GM21515 (cell line): ENCODE measurements around the gene ZNF354B.
"Not testable (repeated sequence)": the region's sequence is repeated elsewhere in the genome, so short reads cannot be mapped to it uniquely, and the experiment has no call there.

ENCODE experiments used
- ATAC-seq: cut with Tn5 transposase; IDR thresholded peaks from one replicate; pipeline ENCODE4 v1.9.1; 2021; ENCODE audit not compliant: unreplicated experiment

ZNF354B gene

DNA sequence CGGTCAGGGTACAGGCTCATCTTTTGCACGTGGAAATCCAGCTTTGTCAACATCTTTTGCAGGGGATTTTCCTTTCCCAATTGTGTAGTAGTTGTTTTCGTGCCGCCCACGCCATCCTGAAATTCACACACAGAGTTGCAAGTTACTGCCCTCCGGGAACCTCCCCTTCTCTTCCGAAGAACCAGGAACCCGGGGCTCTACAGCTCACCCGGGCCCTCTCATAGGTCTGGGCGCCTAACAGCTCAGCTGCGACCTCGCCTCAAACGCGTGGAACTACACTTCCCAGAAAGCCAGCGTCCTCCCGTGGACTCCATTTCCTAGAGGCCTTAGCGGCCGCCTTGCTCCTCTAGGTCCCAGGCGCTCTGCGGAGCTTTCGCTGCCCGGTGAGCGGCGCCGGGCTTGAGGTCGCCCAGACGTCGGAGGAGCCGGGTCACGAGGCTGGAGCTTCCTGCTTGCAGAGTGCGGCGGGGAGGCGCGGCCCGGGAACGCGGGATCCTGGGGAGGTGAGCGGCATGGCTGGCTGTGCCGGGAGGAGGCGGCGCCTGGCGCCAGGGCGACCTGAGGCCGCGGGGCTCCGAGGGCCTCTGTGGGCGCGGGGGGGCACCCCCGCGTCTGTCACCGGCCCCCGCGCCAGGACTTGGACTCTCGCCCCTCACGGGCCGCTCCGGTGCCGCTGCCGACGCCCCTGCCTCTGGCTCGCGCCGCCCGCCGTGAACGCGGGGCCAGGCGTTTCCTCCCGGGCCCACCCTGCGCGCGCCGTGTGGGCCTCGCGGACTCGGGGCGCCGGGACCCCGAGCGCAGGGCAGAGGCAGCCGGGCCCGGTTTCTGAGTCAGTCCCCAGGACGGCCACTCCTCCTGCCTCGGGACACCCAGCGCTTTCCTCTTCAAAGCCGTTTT, at the start of gene ZNF354B:
TSS of gene ZNF354B (plus strand) at position 329 of the 897 bp plus-strand sequence. CDS start 1,095 bp downstream, outside the sequence.
- peak; percentile 99 for ATAC-seq

DNA sequence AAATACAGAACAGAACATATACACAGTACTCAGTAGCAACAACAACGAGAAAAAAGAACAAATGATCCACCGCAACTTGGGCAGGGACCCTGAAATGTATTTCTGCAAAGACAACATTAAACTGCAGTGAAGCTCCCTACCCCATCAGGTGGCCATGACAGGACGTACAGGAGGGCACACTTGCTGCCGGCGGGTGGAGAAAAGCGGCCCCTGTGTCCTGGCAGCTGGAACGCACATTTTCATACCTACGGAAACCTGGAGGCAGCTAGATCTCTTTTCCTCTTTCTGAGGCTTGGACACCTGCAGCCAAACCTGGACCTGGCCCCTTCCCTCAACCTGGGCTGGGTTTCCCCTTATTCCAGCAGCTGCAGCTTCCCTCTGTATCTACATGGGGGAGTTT, 42.2 kb upstream of the ZNF354B start:
- ATAC-seq, result no peak

DNA sequence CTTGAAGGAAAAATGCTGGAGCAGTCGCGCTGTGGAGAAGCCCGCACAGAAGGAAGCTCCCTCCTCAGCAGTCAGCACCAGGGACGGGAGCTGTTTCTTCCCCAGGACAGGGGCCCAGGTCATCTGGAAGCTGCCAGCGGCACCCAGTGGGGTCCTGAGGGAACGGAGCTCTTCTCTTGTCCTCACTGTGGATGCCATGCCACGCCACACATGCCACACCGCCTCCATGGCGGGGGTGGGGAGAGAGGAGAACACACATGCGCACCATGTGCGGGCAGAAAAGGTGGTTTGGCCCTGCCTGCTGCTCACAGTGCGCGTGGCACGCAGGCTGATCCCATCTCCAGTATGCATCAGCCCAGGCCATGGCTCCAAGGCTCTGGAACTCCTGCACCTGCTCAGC, 41.7 kb upstream of the ZNF354B start:
- ATAC-seq, result no peak

DNA sequence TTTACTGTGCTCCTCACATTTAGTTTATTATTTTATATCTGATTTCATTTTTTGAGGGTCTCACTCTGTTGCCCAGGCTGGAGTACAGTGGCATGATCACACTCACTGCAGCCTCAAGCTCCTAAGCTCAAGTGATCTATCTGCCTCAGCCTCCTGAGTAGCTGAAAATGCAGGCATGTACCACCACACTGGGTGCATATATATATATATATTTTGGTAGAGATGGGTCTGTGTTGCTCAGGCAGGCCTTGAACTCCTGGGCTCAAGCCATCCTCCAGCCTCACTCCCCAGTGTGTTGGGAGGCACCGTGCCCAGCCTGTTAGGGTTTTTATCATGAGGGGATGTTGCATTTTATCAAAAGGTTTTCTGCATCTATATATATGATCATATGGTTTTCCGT, 39.8 kb upstream of the ZNF354B start:
- no peak for ATAC-seq

DNA sequence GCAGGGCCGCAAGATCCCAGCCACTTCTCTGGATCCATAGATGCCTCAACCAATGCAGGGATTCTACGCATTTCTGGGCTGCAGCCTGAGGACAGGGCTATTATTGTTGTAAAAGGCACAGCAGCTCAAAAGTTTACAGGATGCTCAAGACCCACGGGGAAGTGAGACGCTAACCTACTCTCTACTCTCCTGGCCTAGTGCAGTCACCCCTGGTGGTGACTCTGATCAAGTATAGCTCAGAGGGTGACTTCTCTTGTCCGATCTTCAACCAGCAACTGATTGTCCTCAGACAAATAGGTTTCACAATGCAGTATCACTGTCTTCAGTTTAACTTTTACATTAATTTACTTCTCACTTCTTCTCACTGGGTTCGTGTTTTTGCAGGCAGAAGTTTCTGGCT, 34.3 kb upstream of the ZNF354B start:
- no peak for ATAC-seq

DNA sequence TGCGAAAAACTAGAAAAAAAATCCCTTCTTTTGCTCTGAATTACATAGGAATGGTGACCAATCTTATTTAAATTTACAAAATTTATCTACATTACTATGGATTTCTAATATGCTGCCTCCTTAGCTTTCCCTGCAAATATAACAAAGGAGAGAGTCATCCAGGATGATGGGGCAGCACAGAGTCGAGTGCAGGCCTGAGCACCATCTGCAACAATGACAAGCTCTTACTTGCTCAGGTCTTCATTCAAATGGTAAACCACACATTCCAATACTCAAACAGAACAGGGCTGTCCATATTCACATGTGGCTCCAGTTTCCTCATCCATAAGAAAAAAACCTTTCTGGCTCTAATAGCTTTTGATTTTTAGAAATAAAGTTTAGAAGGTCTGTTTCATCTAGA, 33.5 kb upstream of the ZNF354B start:
- ATAC-seq, result no peak

DNA sequence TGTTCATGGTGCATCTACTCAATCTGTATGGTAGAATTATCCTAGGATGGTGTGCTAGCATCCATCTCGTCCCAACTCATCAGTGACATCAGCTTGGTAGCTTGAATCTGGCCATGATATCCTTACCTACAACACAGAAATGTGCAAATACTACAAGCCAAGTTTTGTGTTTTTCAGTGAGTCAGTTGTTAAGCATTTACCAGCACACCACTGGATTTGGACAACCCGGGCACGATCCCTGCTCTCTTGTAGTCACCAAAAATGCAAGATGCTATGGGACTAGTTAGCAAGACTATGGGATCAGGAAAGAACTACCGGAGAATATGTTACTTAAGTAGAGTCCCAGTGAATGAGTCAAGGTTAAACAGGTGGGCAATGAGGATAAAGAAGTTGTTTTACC, 32.1 kb upstream of the ZNF354B start:
- no peak for ATAC-seq

DNA sequence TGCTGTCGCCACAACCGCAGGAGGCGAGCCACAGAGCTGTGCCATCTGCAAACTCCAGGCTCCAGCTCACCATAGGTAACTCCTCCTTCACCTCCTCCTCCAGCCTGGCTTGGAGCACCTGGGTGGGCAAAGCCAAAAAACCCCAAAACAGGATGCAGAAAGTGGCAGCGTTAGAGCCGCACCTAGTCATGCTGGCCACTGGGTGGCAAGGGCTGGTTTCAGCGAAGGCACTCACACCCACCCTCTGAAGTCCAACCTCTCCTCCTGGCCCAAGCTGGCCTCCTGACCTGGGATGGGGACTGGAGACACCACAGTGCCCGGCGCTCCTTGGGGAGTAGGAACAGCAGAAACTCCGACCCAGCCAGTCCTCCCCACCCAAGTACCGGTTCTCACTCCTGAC, 28.7 kb upstream of the ZNF354B start:
- ATAC-seq, result no peak

DNA sequence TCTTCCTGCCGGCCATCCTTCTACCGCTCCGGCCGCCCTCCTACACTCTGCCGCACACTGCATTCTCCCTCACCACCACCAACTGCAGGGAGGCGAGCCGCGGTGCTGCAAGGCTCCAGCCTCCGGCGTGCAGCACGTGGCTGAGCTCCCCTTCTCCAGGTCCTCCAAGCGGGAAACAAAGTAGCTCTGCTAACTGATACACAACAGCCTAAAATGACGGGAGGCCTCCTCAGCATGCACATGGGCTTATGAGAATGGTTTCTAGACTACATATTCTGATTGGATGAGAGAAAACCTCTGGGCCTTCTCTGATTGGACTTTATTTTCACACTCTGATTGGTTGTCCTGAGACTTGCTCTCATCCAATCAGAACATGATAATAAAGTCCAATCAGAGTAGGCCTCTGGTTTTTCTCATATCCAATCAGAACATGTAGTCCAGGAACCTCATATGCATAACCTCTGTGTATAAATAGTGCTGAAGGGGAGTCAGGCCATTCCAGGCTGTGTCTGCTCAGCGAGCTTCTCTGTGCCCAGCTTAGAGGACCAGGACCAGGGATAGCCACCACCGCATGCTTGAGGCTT, 27.0 kb upstream of the ZNF354B start:
- no peak for ATAC-seq

DNA sequence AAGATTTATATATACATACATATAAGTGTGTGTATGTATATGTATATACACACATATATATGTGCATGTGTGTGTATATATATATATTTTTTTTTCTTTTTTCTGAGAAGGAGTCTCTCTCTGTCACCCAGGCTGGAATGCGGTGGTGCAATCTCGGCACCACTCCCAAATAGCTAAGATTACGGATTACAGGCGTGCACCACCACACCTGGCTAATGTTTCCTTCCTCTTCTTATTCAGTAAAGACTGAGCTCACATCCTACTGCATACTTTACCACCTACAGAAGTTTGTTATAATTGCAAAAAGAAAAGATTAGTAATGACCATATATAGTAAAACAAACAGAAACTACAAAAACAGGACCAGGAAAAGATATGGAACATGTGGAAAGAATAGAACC, 23.1 kb upstream of the ZNF354B start:
- no peak for ATAC-seq

DNA sequence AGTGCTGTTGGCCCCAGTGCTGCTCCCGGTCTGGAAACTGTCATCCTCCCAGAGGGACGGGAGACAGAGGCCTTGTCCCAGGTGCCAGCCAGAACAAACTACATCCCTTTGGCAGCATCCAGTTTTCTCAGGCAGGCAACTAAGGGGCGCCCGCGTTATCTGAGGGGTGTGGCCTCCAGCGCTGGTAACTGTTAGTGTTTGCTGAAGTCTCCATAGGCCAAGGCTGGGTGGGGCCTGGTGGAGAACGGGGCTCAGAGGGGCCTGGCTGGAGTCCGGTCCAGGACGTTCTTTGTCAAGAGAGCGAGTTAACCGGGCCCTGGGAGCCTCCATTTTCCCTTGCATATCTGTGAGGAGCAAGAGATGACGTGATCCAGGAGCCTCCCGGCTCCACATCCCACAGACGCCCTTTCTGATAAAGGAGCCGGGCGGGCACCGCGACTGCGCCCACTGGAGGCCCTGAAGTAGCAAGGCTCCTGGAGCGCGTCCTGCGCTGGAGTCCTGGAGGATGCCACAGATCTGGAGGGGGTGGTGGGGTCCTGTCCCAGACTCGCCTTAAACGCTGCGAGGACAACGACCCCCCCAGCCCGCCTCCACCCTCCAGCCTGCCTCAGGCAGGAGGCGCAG, 20.9 kb upstream of the ZNF354B start:
- ATAC-seq, result not testable (repeated sequence)

DNA sequence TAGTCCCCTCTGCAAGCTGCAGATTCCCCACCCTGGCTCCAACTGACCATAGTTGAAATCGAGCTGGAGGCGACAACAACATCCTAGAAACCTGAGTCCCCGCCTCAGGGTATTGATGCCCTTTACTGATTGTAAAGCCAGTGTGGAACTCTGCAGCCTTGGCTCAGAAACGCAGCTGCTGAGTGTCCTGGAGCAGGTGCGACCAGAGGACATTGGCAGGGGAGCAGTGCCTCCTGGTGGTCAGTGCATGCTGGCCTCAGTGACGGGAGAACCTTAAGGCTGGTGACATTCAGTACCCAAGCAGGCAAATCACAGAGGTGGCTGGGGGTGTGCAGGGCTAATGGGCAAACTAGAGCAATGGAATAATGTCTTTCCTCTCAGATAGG, 20.4 kb upstream of the ZNF354B start:
- no peak for ATAC-seq

DNA sequence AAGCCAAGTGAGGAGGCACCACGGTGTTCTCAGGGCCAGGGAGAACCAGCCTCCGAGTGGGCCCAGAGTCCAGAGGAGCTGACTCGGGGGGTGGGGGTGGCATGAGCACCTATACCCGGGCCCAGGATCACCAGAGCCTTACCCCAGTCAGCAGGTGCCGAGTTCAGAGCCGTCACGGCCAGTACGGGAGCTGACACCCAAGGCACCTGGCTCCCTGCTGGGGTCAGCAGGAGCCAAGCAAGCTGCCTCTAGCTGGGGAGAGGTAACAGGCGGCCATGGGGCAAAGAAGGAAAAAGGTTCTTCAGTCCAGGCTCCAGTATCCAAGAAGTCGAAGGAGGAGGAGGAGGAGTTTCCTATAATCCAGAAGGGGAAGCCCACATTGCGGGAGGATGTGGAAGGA, 19.4 kb upstream of the ZNF354B start:
- ATAC-seq, result not testable (repeated sequence)

DNA sequence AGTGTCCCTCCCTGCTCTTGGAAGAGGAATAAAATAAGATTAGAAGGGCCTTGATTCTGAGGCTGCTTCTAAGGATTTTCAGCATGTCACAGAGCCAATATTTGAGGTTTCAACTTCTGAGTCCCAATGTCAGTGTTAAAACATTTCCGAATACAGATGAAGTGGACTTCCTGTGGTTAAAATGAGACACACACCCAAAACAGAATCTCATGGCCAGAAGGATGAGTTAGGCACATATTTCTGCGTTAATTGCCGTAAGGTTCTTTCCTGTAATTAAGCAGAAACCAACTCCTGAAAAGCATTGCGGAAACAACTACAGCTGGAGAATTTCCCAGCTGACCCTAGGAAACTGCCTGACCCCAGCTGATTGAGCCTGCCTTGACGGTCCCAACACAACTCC, 10.4 kb upstream of the ZNF354B start:
- no peak for ATAC-seq

DNA sequence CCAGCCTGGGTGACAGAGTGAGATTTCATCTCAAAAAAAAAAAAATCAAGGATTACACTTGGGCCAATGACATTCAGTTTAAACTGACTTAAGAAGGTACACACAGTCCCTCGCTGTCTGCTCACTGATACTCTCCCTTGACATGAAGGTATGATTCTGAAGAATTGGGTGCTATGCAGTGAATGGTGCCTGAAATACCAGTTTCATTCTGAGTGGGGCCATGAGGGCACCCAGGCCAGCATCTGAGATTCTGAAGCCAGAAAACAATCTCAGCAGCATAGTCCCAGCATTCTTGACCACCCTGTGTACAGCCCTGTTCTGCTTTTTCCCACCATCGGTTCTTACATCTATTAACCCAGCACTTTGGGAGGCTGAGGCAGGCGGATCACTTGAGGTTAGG, 7.8 kb upstream of the ZNF354B start:
- no peak for ATAC-seq

DNA sequence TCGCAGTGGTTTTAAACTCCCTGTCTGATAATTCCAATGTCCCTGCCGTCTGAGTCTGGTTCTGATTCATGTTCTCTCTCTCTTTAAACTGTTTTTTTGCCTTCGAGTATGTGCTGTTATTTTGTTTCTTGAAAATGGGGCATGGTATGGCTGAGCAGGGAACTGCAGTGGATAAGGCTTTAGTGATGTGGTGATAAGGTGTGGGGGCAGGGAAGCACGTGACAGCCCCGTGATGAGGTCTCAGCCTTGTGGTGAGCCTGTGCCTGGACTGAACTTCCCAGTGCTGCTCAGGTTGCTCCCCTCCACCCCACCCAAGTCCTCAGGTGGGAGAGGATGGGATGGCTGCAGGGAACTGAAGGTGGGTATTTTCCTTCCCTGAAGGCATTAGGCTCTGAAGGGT, 5.5 kb upstream of the ZNF354B start:
- ATAC-seq, result no peak

DNA sequence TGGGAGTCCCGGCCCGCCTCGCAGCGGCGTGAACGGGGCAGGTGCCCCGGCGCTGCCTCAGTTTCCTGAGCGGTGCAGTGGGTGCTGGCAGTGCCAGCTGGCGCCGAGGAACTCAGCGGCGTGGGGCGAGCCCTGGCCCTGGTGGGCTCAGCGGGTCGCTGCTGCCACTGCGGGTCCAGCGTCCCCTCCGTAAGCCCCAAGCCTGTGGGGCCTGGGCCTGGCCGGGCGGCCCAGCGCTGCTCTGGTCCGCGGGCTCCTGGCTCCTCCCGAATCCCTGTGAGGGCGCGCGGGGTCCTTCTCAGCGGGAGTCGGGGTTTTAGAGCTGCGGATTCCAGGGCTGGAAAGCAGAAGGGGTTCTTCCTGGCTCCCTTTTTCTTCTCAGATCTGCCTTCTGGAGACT, 862 bp downstream of the ZNF354B start:
- not testable (repeated sequence) for ATAC-seq

DNA sequence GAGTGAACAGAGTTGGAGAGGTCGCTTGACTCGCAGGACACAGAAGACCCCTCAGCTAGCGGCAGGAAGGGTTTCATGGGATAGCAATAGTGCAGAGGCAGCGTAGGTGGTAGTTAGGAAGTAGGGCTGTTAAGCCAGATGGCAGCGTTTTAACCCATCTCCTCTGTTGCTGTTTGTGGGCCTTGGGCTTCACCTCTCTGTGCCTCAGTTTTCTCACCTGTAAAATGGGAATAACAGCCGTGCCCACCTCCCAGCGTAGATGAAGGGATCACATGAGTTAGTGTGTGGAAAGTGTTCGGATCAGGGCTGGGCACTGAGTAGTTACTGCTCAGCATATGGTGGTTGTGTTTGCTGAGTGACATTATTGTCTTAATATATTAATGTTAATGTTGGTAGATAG, 1.9 kb downstream of the ZNF354B start:
- ATAC-seq, result no peak

DNA sequence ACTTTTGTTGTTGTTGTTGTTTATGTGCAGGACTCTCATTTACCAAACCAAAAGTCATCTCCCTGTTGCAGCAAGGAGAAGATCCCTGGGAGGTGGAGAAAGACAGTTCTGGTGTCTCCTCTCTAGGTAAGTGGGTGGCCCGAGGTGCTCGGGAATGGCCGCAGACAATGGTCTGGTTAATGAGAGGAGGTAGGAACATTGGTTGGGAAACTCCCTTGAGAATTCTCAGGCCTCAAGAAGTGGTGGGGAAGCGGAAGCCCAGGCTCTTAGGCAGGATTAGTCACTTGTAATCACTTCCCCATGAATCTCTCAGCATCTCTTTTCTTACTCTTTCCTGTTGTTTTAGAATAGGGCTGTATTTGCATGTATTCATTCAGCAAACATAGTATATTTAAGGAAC, 7.2 kb downstream of the ZNF354B start:
- ATAC-seq, result no peak

DNA sequence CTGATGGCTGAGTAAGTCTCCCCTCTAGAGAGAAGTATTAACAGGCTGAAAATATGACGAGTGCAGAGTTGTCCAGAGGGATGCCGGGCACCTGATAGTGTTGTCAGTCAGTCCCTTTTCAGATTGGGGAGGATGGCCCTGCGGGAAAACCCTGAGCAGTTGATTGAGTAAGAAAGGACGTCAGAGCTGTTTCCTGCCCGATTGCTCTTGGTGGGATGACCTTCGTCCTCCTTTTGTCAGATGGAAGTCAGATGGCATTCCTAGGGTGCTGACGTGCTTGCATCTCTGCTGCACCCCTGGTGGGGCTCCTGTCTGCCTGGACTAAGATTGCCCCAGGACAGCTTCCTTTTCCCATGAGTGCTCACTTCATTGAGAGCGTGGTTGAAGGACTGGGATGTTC, 9.8 kb downstream of the ZNF354B start:
- ATAC-seq, result no peak

DNA sequence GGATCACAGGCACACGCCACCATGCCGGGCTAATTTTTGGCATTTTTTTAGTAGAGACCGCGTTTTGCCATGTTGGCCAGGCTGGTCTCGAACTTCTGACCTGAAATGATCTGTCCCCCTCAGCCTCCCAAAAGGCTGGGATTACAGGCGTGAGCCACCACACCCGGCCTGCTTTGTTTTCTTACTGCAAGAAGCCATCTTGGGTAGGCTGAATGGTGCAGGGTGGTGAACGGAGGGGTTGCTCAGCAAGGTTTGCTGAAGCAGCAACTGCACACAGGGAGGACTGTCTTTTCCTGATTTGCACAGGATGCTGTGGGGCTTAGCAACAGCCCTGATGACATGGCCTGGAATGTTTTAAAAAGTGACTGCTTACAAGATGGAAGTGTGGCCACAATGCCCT, 10.7 kb downstream of the ZNF354B start:
- ATAC-seq, result no peak

DNA sequence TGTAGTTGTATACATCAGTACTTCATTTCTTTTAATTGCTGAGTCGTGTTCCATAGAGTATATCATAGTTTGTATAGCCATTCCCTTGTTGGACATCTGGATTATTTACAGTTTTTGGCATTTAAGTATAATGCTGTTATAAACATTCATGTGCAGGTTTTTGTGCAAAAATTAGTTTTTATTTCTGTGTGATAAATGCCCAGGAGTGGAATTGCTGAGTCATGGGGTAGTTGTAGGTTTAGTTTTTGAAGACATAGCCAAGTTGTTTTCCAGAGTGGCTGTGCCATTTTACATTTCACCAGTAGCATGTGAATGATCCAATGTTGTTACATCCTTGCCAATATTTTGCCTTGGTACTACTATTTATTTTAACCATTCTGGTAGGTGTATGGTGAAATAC, 12.5 kb downstream of the ZNF354B start:
- ATAC-seq, result no peak
